ENCODE measurements around the gene ARL6.
"Not testable (repeated sequence)": the region's sequence is repeated elsewhere in the genome, so short reads cannot be mapped to it uniquely, and the experiment has no call there.

The ARL6 gene

GRCh38 chr3:97821774-97822358 lies 57.3 kb downstream of the ARL6 start, which contains the start of gene CRYBG3:
Gene CRYBG3 (plus strand): TSS chr3:97822011. CDS start chr3:97822207, 196 bp downstream.
- Histone ChIP-seq H3K27me3 (ENCODE audit: control insufficient read depth, insufficient read depth, low read length) (peaks cover 28% of the 10 kb centered on the region), H3K27ac (ENCODE audit: low read depth, low read length) (peak within 1 kb of the TSS; percentile 43), H3K36me3 (ENCODE audit: control insufficient read depth, insufficient read depth, low read length) (no peaks in the 10 kb centered on the region), H3K4me3 (ENCODE audit: low read depth, low read length) (peak within 1 kb of the TSS; percentile 93), H3K4me1 (ENCODE audit: control insufficient read depth, insufficient read depth, low read length) (peaks cover 7% of the 10 kb centered on the region), H3K9ac (ENCODE audit: low read depth, low read length) (peak within 1 kb of the TSS; percentile 29), H3K9me3 (ENCODE audit: control insufficient read depth, insufficient read depth, low read length) (no peaks in the 10 kb centered on the region)

- Histone ChIP-seq H3K27ac (ENCODE audit: low read depth, low read length) (no peak overlapping the region), H3K9me3 (ENCODE audit: control insufficient read depth, insufficient read depth, low read length) (no peaks in the 10 kb centered on the region), H3K4me3 (ENCODE audit: low read depth, low read length) (peak overlapping the region; percentile 93), H3K36me3 (ENCODE audit: control insufficient read depth, insufficient read depth, low read length) (no peaks in the 10 kb centered on the region), H3K27me3 (ENCODE audit: control insufficient read depth, insufficient read depth, low read length) (peaks cover 28% of the 10 kb centered on the region), H3K9ac (ENCODE audit: low read depth, low read length) (peak overlapping the region; percentile 29), H3K4me1 (ENCODE audit: control insufficient read depth, insufficient read depth, low read length) (peaks cover 7% of the 10 kb centered on the region)
These were observed 57.8 kb downstream of the ARL6 start for GRCh38 chr3:97822359-97822775.

GRCh38 chr3:97823046-97824004 lies 58.8 kb downstream of the ARL6 start:
- H3K4me3 ChIP-seq (ENCODE audit: low read depth, low read length): peak overlapping the region; percentile 93
- peaks cover 28% of the 10 kb centered on the region for H3K27me3 ChIP-seq (ENCODE audit: control insufficient read depth, insufficient read depth, low read length)
- H3K4me1 ChIP-seq (ENCODE audit: control insufficient read depth, insufficient read depth, low read length): peaks cover 7% of the 10 kb centered on the region
- H3K9me3 ChIP-seq (ENCODE audit: control insufficient read depth, insufficient read depth, low read length): no peaks in the 10 kb centered on the region
- no peak overlapping the region for H3K9ac ChIP-seq (ENCODE audit: low read depth, low read length)
- no peaks in the 10 kb centered on the region for H3K36me3 ChIP-seq (ENCODE audit: control insufficient read depth, insufficient read depth, low read length)
- no peak overlapping the region for H3K27ac ChIP-seq (ENCODE audit: low read depth, low read length)

GRCh38 chr3:97825101-97825500 lies 60.5 kb downstream of the ARL6 start:
- H3K4me1 ChIP-seq (ENCODE audit: control insufficient read depth, insufficient read depth, low read length): peaks cover 7% of the 10 kb centered on the region
- H3K36me3 ChIP-seq (ENCODE audit: control insufficient read depth, insufficient read depth, low read length): no peaks in the 10 kb centered on the region
- no peaks in the 10 kb centered on the region for H3K9me3 ChIP-seq (ENCODE audit: control insufficient read depth, insufficient read depth, low read length)
- H3K4me3 ChIP-seq (ENCODE audit: low read depth, low read length): no peak overlapping the region
- no peak overlapping the region for H3K27ac ChIP-seq (ENCODE audit: low read depth, low read length)
- H3K9ac ChIP-seq (ENCODE audit: low read depth, low read length): no peak overlapping the region
- peaks cover 28% of the 10 kb centered on the region for H3K27me3 ChIP-seq (ENCODE audit: control insufficient read depth, insufficient read depth, low read length)

GRCh38 chr3:97827741-97828471 lies 63.3 kb downstream of the ARL6 start:
- Histone ChIP-seq H3K9ac (ENCODE audit: low read depth, low read length) (no peak overlapping the region), H3K4me1 (ENCODE audit: control insufficient read depth, insufficient read depth, low read length) (peaks cover 6% of the 10 kb centered on the region), H3K4me3 (ENCODE audit: low read depth, low read length) (no peak overlapping the region), H3K36me3 (ENCODE audit: control insufficient read depth, insufficient read depth, low read length) (no peaks in the 10 kb centered on the region), H3K9me3 (ENCODE audit: control insufficient read depth, insufficient read depth, low read length) (no peaks in the 10 kb centered on the region), H3K27me3 (ENCODE audit: control insufficient read depth, insufficient read depth, low read length) (peaks cover 9% of the 10 kb centered on the region), H3K27ac (ENCODE audit: low read depth, low read length) (no peak overlapping the region)

GRCh38 chr3:97829198-97829597 lies 64.6 kb downstream of the ARL6 start:
- H3K4me1 ChIP-seq (ENCODE audit: control insufficient read depth, insufficient read depth, low read length): no peaks in the 10 kb centered on the region
- no peaks in the 10 kb centered on the region for H3K9me3 ChIP-seq (ENCODE audit: control insufficient read depth, insufficient read depth, low read length)
- no peaks in the 10 kb centered on the region for H3K36me3 ChIP-seq (ENCODE audit: control insufficient read depth, insufficient read depth, low read length)
- H3K4me3 ChIP-seq (ENCODE audit: low read depth, low read length): no peak overlapping the region
- H3K27me3 ChIP-seq (ENCODE audit: control insufficient read depth, insufficient read depth, low read length): no peaks in the 10 kb centered on the region
- H3K9ac ChIP-seq (ENCODE audit: low read depth, low read length): no peak overlapping the region
- H3K27ac ChIP-seq (ENCODE audit: low read depth, low read length): no peak overlapping the region

GRCh38 chr3:97830638-97831037 lies 66.1 kb downstream of the ARL6 start:
- Histone ChIP-seq H3K27ac (ENCODE audit: low read depth, low read length) (no peak overlapping the region), H3K27me3 (ENCODE audit: control insufficient read depth, insufficient read depth, low read length) (no peaks in the 10 kb centered on the region), H3K9me3 (ENCODE audit: control insufficient read depth, insufficient read depth, low read length) (no peaks in the 10 kb centered on the region), H3K9ac (ENCODE audit: low read depth, low read length) (no peak overlapping the region), H3K4me1 (ENCODE audit: control insufficient read depth, insufficient read depth, low read length) (no peaks in the 10 kb centered on the region), H3K36me3 (ENCODE audit: control insufficient read depth, insufficient read depth, low read length) (no peaks in the 10 kb centered on the region), H3K4me3 (ENCODE audit: low read depth, low read length) (no peak overlapping the region)

- H3K9ac ChIP-seq (ENCODE audit: low read depth, low read length): no peak overlapping the region
- no peaks in the 10 kb centered on the region for H3K27me3 ChIP-seq (ENCODE audit: control insufficient read depth, insufficient read depth, low read length)
- no peak overlapping the region for H3K27ac ChIP-seq (ENCODE audit: low read depth, low read length)
- no peaks in the 10 kb centered on the region for H3K9me3 ChIP-seq (ENCODE audit: control insufficient read depth, insufficient read depth, low read length)
- no peaks in the 10 kb centered on the region for H3K36me3 ChIP-seq (ENCODE audit: control insufficient read depth, insufficient read depth, low read length)
- no peak overlapping the region for H3K4me3 ChIP-seq (ENCODE audit: low read depth, low read length)
- H3K4me1 ChIP-seq (ENCODE audit: control insufficient read depth, insufficient read depth, low read length): no peaks in the 10 kb centered on the region
These were observed 66.6 kb downstream of the ARL6 start for GRCh38 chr3:97831140-97831539.

GRCh38 chr3:97833184-97833583 lies 68.6 kb downstream of the ARL6 start:
- not testable (repeated sequence) for H3K27me3 ChIP-seq (ENCODE audit: control insufficient read depth, insufficient read depth, low read length); H3K27ac ChIP-seq (ENCODE audit: low read depth, low read length); H3K9ac ChIP-seq (ENCODE audit: low read depth, low read length); H3K36me3 ChIP-seq (ENCODE audit: control insufficient read depth, insufficient read depth, low read length); H3K4me1 ChIP-seq (ENCODE audit: control insufficient read depth, insufficient read depth, low read length); H3K9me3 ChIP-seq (ENCODE audit: control insufficient read depth, insufficient read depth, low read length); H3K4me3 ChIP-seq (ENCODE audit: low read depth, low read length)

- no peaks in the 10 kb centered on the region for H3K9me3 ChIP-seq (ENCODE audit: control insufficient read depth, insufficient read depth, low read length)
- no peak overlapping the region for H3K9ac ChIP-seq (ENCODE audit: low read depth, low read length)
- no peaks in the 10 kb centered on the region for H3K27me3 ChIP-seq (ENCODE audit: control insufficient read depth, insufficient read depth, low read length)
- no peak overlapping the region for H3K27ac ChIP-seq (ENCODE audit: low read depth, low read length)
- H3K36me3 ChIP-seq (ENCODE audit: control insufficient read depth, insufficient read depth, low read length): no peaks in the 10 kb centered on the region
- H3K4me3 ChIP-seq (ENCODE audit: low read depth, low read length): no peak overlapping the region
- H3K4me1 ChIP-seq (ENCODE audit: control insufficient read depth, insufficient read depth, low read length): no peaks in the 10 kb centered on the region
These were observed 71.2 kb downstream of the ARL6 start for GRCh38 chr3:97835761-97836160.
